Frontal cortex (tissue), 4 donors: ENCODE results near the gene FARP2. TPM values are rescaled to one million over a fixed set of nuclear protein-coding genes. Genes with fewer than 3 reads are reported as not detected.
"Not testable (repeated sequence)": the region's sequence is repeated elsewhere in the genome, so short reads cannot be mapped to it uniquely, and the experiment has no call there.

ENCODE experiments used
- DNase-seq, 2 donors: peaks; one replicate each; pipeline ENCODE4 v3.0.0; 2012; ENCODE audit warnings: low spot score in 2 of 2
- FAIRE-seq: peaks from 2 replicates; lab custom pipeline; 2012; peaks lifted over from hg19 to GRCh38; lab: Jason Lieb, UNC
- total RNA-seq: library from RNA; depleted of rRNA; stranded (reverse); fragments of >200 nt; gene quantifications from one replicate; pipeline ENCODE4 v1.2.3, GENCODE V29; 2014
- donor health status: control.
- donor health status: control.
- donor health status: control.

FARP2 gene
- total RNA-seq, 1 donor from 2014 or later: 37.1 TPM

- DNase-seq: peak; percentile 99
- FAIRE-seq: no peak
Measured at GRCh38 chr2:241508240-241509154, 152.4 kb downstream of the FARP2 start, which contains the start of gene STK25. Gene STK25 (minus strand): TSS chr2:241508584. CDS start chr2:241508035, 549 bp downstream.

- DNase-seq (no peak), FAIRE-seq (no peak)
Measured at GRCh38 chr2:241509155-241509784, 153.2 kb downstream of the FARP2 start.

GRCh38 chr2:241511091-241511741 is 155.1 kb downstream of the FARP2 start:
- no peak for DNase-seq
- FAIRE-seq: no peak

- no peak for DNase-seq
- FAIRE-seq: no peak
Measured at GRCh38 chr2:241514553-241514952, 158.5 kb downstream of the FARP2 start.

GRCh38 chr2:241514986-241515737 is 159.1 kb downstream of the FARP2 start:
- FAIRE-seq (no peak), DNase-seq (no peak)

- FAIRE-seq: no peak
- no peak for DNase-seq
Measured at GRCh38 chr2:241516520-241516965, 160.5 kb downstream of the FARP2 start.

GRCh38 chr2:241517297-241517696 is 161.2 kb downstream of the FARP2 start:
- DNase-seq: no peak
- no peak for FAIRE-seq

- FAIRE-seq (no peak), DNase-seq (no peak)
Measured at GRCh38 chr2:241519669-241520068, 163.6 kb downstream of the FARP2 start.

GRCh38 chr2:241522477-241522876 is 166.4 kb downstream of the FARP2 start:
- no peak for FAIRE-seq
- DNase-seq: no peak

- not testable (repeated sequence) for FAIRE-seq, DNase-seq
Measured at GRCh38 chr2:241525818-241526780, 170.0 kb downstream of the FARP2 start.

GRCh38 chr2:241530571-241530970 is 174.5 kb downstream of the FARP2 start:
- no peak for DNase-seq
- no peak for FAIRE-seq

- no peak for FAIRE-seq
Measured at GRCh38 chr2:241531161-241531722, 175.2 kb downstream of the FARP2 start.

GRCh38 chr2:241532168-241532567 is 176.1 kb downstream of the FARP2 start:
- FAIRE-seq (no peak), DNase-seq (no peak)

More at GRCh38 chr2:241531161-241531722, 175.2 kb downstream of the FARP2 start:
- no peak for DNase-seq

- FAIRE-seq: no peak
- no peak for DNase-seq
Measured at GRCh38 chr2:241532733-241533601, 176.9 kb downstream of the FARP2 start.

- DNase-seq (no peak), FAIRE-seq (no peak)
Measured at GRCh38 chr2:241534293-241534692, 178.2 kb downstream of the FARP2 start.

GRCh38 chr2:241534701-241535375 is 178.8 kb downstream of the FARP2 start:
- DNase-seq: no peak
- no peak for FAIRE-seq
